Fibroblast of lung (primary cell): ENCODE data around the gene ADAMTS16. TPM values are rescaled to one million over a fixed set of nuclear protein-coding genes. Genes with fewer than 3 reads are reported as not detected.

ENCODE experiments used
- DNase-seq, 2 donors: peaks; one replicate each; pipeline versions ENCODE4 v3.0.0 to v3.0.0-alpha.2; 2010; ENCODE audit warnings: low read depth in 2 of 2
- H2AFZ ChIP-seq: 2 replicates; pipeline ENCODE4 v1.5.1; 2012; ENCODE audit warnings: low read length, control low read depth, inconsistent platforms
- H3K27ac ChIP-seq: 2 replicates; pipeline ENCODE4 v1.5.1; 2011; ENCODE audit warnings: low read length, control low read depth; ENCODE audit not compliant: insufficient read depth
- H3K27me3 ChIP-seq: 2 replicates; pipeline ENCODE4 v1.5.1; 2011; ENCODE audit warnings: mild to moderate bottlenecking, low read length; ENCODE audit not compliant: control insufficient read depth, insufficient read depth
- H3K36me3 ChIP-seq: 2 replicates; pipeline ENCODE4 v1.5.1; 2011; ENCODE audit warnings: low read length; ENCODE audit not compliant: control insufficient read depth, insufficient read depth
- H3K4me1 ChIP-seq: 2 replicates; pipeline ENCODE4 v1.5.1; 2011; ENCODE audit warnings: low read length; ENCODE audit not compliant: control insufficient read depth, insufficient read depth; ENCODE audit errors: extremely low read depth
- H3K4me2 ChIP-seq: 2 replicates; pipeline ENCODE4 v1.5.1; 2011; ENCODE audit warnings: low read length, control low read depth; ENCODE audit not compliant: insufficient read depth; ENCODE audit errors: extremely low read depth
- H3K4me3 ChIP-seq, 4 experiments: fragments of 200-600 bp in 1 of 4; sonication (generic) in 1 of 4; replicated peaks in 1 of 4; 2 replicates each; pipeline ENCODE4 v1.5.1; 2011 to 2016; ENCODE audit warnings: low read length in 4 of 4, low read depth in 3 of 4, mild to moderate bottlenecking in 3 of 4, control low read depth in 2 of 4, inconsistent platforms in 1 of 4, mixed read lengths in 1 of 4; ENCODE audit not compliant: insufficient read depth in 1 of 4; ENCODE audit errors: control extremely low read depth in 1 of 4
- H3K79me2 ChIP-seq: 2 replicates; pipeline ENCODE4 v1.5.1; 2012; ENCODE audit warnings: mild to moderate bottlenecking, low read length, inconsistent platforms; ENCODE audit not compliant: control insufficient read depth, insufficient read depth
- H3K9ac ChIP-seq: 2 replicates; pipeline ENCODE4 v1.5.1; 2011; ENCODE audit warnings: mild to moderate bottlenecking, low read length, control low read depth; ENCODE audit not compliant: insufficient read depth
- H3K9me3 ChIP-seq: 2 replicates; pipeline ENCODE4 v1.5.1; 2012; ENCODE audit warnings: low read depth, low read length; ENCODE audit not compliant: control insufficient read depth, insufficient read depth
- H4K20me1 ChIP-seq: 2 replicates; pipeline ENCODE4 v1.5.1; 2011; ENCODE audit warnings: low read length; ENCODE audit not compliant: control insufficient read depth, insufficient read depth; ENCODE audit errors: extremely low read depth
- EZH2 ChIP-seq: IDR thresholded peaks from 2 replicates; pipeline ENCODE4 v1.5.1; 2012; ENCODE audit warnings: low read length, control low read depth, mild to moderate bottlenecking; ENCODE audit errors: missing control alignments
- polyA plus RNA-seq, 2 donors: library from polyadenylated mRNA; depleted of rRNA in 1 of 2; stranded (reverse) in 1 of 2; unstranded in 1 of 2; fragments of >200 nt; gene quantifications; 2 replicates each; pipeline ENCODE4 v1.2.1, GENCODE V29; 2011 to 2012; ENCODE audit warnings: missing spikeins in 1 of 2
- total RNA-seq: library from RNA; depleted of rRNA; stranded (reverse); fragments of >200 nt; gene quantifications from 2 replicates; pipeline ENCODE4 v1.2.1, GENCODE V29; 2014
- TF ChIP-seq, protein P1 (sequence below), 2 donors: IDR thresholded peaks in 1 of 2; conservative IDR thresholded peaks in 1 of 2; 1 replicate in 1 of 2; 2 replicates in 1 of 2; pipeline ENCODE4 v1.5.1; 2011 to 2012; ENCODE audit warnings: low read length in 2 of 2, control low read depth in 1 of 2, inconsistent platforms in 1 of 2, low read depth in 1 of 2, mild to moderate bottlenecking in 1 of 2

The ADAMTS16 gene
- total and polyA plus RNA-seq, 2 donors (not counting 1 experiment from before 2014, with no cell fraction given) = 0.06 to 0.17 TPM

GRCh38 chr5:5192681-5193080, 52.6 kb downstream of the ADAMTS16 start:
- Histone ChIP-seq H3K36me3 (no peaks in the 10 kb centered on the region), H3K4me1 (no peaks in the 10 kb centered on the region), H2AFZ (no peak overlapping the region), H3K27me3 (no peaks in the 10 kb centered on the region), H4K20me1 (no peaks in the 10 kb centered on the region), H3K27ac (no peak overlapping the region), H3K4me3 (no peak overlapping the region), H3K9me3 (no peaks in the 10 kb centered on the region), H3K9ac (no peak overlapping the region), H3K79me2 (no peaks in the 10 kb centered on the region), H3K4me2 (no peak overlapping the region)
- peak in 1 of 2 donors; percentile 35 for DNase-seq
- TF ChIP-seq, protein P1, sequence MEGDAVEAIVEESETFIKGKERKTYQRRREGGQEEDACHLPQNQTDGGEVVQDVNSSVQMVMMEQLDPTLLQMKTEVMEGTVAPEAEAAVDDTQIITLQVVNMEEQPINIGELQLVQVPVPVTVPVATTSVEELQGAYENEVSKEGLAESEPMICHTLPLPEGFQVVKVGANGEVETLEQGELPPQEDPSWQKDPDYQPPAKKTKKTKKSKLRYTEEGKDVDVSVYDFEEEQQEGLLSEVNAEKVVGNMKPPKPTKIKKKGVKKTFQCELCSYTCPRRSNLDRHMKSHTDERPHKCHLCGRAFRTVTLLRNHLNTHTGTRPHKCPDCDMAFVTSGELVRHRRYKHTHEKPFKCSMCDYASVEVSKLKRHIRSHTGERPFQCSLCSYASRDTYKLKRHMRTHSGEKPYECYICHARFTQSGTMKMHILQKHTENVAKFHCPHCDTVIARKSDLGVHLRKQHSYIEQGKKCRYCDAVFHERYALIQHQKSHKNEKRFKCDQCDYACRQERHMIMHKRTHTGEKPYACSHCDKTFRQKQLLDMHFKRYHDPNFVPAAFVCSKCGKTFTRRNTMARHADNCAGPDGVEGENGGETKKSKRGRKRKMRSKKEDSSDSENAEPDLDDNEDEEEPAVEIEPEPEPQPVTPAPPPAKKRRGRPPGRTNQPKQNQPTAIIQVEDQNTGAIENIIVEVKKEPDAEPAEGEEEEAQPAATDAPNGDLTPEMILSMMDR (conservative IDR thresholded peaks at IDR 0.05 in 1 of 2, IDR thresholded peaks at IDR 0.05 in 1 of 2; ENCODE audit: low read depth in 1 of 2, low read length in 2 of 2) = no peak
- TF ChIP-seq EZH2 = no peak

DNA sequence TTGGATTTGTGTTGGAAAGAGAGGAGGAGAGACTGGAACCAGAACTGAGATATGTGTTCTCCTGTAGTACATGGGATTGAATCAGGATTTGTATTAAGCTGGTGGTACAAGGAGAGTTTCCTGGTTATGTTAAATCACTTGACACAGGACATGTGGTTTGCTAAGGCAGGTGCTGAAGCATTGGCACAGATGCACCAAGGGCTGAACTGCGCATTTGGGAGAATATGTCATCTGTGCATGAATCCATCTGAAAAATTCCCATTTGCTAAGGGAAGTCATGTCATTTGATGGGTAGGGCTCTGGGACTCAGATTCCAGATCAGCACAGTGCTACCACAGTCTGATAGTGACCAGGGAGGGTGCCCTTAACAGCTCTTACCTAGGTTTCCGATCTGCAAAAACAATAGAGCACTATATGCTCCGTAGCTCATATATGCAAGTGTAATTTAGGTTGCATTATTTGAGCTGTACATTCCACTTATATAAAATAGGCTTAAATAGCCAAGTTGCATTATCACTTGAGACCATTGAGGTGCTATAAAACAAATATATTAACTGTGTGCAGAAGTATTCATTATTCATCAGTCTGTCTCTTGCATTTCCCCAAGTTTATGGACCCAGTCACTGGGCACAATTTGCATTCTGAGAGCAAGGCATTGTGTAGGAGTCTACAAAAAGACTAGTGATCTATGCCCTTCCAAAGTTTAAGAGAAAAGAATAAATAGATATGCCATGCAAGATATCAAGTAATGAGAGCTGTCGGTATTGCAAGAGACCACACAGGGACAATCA, 55.2 kb downstream of the ADAMTS16 start:
- H3K4me3 ChIP-seq = no peak overlapping the region
- no peaks in the 10 kb centered on the region for H3K9me3 ChIP-seq
- no peak overlapping the region for H3K27ac ChIP-seq
- no peaks in the 10 kb centered on the region for H3K36me3 ChIP-seq
- no peaks in the 10 kb centered on the region for H3K79me2 ChIP-seq
- H3K9ac ChIP-seq = no peak overlapping the region
- H4K20me1 ChIP-seq = no peaks in the 10 kb centered on the region
- no peak for DNase-seq
- no peak overlapping the region for H2AFZ ChIP-seq
- H3K4me1 ChIP-seq = no peaks in the 10 kb centered on the region
- no peak for TF ChIP-seq EZH2
- TF ChIP-seq, protein P1 (conservative IDR thresholded peaks at IDR 0.05 in 1 of 2, IDR thresholded peaks at IDR 0.05 in 1 of 2; ENCODE audit: low read depth in 1 of 2, low read length in 2 of 2) = no peak
- no peak overlapping the region for H3K4me2 ChIP-seq
- no peaks in the 10 kb centered on the region for H3K27me3 ChIP-seq

GRCh38 chr5:5198135-5198534, 58.0 kb downstream of the ADAMTS16 start:
- no peaks in the 10 kb centered on the region for H3K79me2 ChIP-seq
- no peak overlapping the region for H3K4me3 ChIP-seq
- no peaks in the 10 kb centered on the region for H3K36me3 ChIP-seq
- H3K9me3 ChIP-seq = no peaks in the 10 kb centered on the region
- peak in 1 of 2 donors; percentile 81 for DNase-seq
- H3K4me1 ChIP-seq = no peaks in the 10 kb centered on the region
- H3K9ac ChIP-seq = no peak overlapping the region
- no peak overlapping the region for H3K4me2 ChIP-seq
- no peaks in the 10 kb centered on the region for H3K27me3 ChIP-seq
- H3K27ac ChIP-seq = no peak overlapping the region
- no peak overlapping the region for H2AFZ ChIP-seq
- no peaks in the 10 kb centered on the region for H4K20me1 ChIP-seq
- no peak for TF ChIP-seq EZH2
- TF ChIP-seq, protein P1 (conservative IDR thresholded peaks at IDR 0.05 in 1 of 2, IDR thresholded peaks at IDR 0.05 in 1 of 2; ENCODE audit: low read depth in 1 of 2, low read length in 2 of 2) = no peak
